ENCODE data around the gene PODXL2. TPM values are rescaled to one million over a fixed set of nuclear protein-coding genes. Genes with fewer than 3 reads are reported as not detected.

PODXL2 gene
- total and polyA plus RNA-seq, 2 experiments from 2014 or later, result 18.4 to 57.6 TPM

DNA sequence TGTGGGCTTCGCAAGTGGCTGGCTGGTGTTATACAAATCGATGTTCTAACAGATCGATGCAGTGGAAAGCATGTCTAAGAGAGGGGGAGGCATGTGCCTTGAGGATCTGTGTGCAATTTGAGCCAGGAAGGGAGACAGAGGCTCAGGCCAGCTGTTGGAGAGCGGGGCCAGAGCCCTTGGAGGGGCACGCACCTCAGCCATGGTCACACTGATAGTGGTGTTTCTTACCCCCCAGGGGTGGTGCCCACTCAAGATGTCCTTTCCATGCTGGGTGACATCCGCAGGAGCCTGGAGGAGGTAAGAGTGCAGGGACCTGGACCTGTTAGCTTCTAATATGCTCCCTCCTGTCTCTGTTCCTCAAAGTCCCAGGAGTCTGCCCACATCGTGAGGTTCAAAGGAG, 39.9 kb downstream of the PODXL2 start:
- Histone ChIP-seq H4K20me1 (replicated peaks; ENCODE audit: insufficient read depth) (peaks cover 1% of the 10 kb centered on the region; the same call in 1 of the 2 replicates), H3F3A (replicated peaks; ENCODE audit: low read depth) (no peaks in the 10 kb centered on the region), H3K9me2 (ENCODE audit: insufficient read depth) (no peaks in the 10 kb centered on the region), H3K27me3 (ENCODE audit: insufficient read depth) (no peaks in the 10 kb centered on the region), H2AFZ (no peak overlapping the region), H3K4me2 (no peak overlapping the region), H3K4me1 (ENCODE audit: insufficient read depth) (peaks cover 2% of the 10 kb centered on the region; the same call in 1 of the 2 replicates), H3K79me2 (replicated peaks; ENCODE audit: insufficient read depth) (no peaks in the 10 kb centered on the region), H3K36me3 (ENCODE audit: insufficient read depth) (0 out of 2 replicates have a peak, but pooled peaks cover 5% of the 10 kb centered on the region), H3K4me3 (no peak overlapping the region), H3K27ac (ENCODE audit: low read depth) (no peak overlapping the region)
- Mint-ChIP-seq H3K36me3 (ENCODE audit: low read depth) (peaks cover 23% of the 10 kb centered on the region), H3K27me3 (ENCODE audit: insufficient read depth, low read depth, poor library complexity) (peaks cover 9% of the 10 kb centered on the region), H3K4me1 (peaks cover 6% of the 10 kb centered on the region), H3K9me3 (no peaks in the 10 kb centered on the region), H3K4me3 (no peak overlapping the region), H3K27ac (no peak overlapping the region; the same call in 1 of the 2 replicates)
- ATAC-seq, result no peak
- TF ChIP-seq ZNF114 (CRISPR knock-in tag; IDR thresholded peaks at IDR 0.05), result no peak
- TF ChIP-seq, protein P1, sequence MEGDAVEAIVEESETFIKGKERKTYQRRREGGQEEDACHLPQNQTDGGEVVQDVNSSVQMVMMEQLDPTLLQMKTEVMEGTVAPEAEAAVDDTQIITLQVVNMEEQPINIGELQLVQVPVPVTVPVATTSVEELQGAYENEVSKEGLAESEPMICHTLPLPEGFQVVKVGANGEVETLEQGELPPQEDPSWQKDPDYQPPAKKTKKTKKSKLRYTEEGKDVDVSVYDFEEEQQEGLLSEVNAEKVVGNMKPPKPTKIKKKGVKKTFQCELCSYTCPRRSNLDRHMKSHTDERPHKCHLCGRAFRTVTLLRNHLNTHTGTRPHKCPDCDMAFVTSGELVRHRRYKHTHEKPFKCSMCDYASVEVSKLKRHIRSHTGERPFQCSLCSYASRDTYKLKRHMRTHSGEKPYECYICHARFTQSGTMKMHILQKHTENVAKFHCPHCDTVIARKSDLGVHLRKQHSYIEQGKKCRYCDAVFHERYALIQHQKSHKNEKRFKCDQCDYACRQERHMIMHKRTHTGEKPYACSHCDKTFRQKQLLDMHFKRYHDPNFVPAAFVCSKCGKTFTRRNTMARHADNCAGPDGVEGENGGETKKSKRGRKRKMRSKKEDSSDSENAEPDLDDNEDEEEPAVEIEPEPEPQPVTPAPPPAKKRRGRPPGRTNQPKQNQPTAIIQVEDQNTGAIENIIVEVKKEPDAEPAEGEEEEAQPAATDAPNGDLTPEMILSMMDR (conservative IDR thresholded peaks at IDR 0.05; ENCODE audit: low read depth in 2 of 2), result no peak
- no peak for TF ChIP-seq NANOG (IDR thresholded peaks at IDR 0.05; ENCODE audit: borderline replicate concordance)
- TF ChIP-seq, protein P2, sequence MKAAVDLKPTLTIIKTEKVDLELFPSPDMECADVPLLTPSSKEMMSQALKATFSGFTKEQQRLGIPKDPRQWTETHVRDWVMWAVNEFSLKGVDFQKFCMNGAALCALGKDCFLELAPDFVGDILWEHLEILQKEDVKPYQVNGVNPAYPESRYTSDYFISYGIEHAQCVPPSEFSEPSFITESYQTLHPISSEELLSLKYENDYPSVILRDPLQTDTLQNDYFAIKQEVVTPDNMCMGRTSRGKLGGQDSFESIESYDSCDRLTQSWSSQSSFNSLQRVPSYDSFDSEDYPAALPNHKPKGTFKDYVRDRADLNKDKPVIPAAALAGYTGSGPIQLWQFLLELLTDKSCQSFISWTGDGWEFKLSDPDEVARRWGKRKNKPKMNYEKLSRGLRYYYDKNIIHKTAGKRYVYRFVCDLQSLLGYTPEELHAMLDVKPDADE (IDR thresholded peaks at IDR 0.05), result no peak
- TF ChIP-seq POLR2AphosphoS5 (IDR thresholded peaks at IDR 0.05; ENCODE audit: low read depth), result no peak
- DNase-seq (ENCODE audit: low spot score), result no peak

DNA sequence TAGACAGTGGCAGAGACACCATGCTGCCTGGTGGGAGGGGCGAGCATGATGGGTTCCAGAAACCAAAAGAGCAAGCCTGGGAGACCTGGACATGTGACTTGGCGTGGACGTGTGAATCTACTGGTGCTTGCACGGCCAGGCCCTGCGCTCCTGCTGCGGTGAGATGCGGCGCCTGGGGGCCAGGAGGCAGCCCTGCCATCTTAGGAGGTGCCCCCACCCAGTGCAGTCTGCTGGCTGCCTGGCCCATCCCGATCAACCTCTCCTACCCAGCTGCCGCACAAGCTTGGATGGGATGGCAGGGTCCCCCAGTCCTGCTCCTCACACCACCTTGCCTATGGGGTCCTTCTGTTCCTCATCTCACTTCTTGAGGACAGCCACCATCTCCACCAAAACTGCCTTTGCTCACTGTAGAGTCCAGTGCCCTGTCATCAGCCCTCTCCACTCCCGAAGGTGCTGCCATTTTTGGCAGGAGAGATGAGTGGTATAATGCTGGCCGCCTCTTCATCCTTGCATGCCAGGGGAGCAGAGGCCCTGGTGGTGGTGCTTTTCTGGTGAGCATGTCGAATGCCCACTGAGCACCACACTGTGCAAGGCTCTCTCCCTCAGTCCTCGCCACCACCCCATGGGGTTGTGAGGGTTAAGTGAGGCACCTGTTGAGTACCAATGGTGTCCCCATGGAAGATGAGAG, 40.7 kb downstream of the PODXL2 start:
- Mint-ChIP-seq H3K27me3 (ENCODE audit: insufficient read depth, low read depth, poor library complexity) (peaks cover 11% of the 10 kb centered on the region), H3K27ac (no peak overlapping the region), H3K4me3 (no peak overlapping the region), H3K4me1 (peaks cover 12% of the 10 kb centered on the region), H3K9me3 (peaks cover 1% of the 10 kb centered on the region; the same call in 2 of the 3 replicates), H3K36me3 (ENCODE audit: low read depth) (peaks cover 22% of the 10 kb centered on the region)
- 0 out of 2 replicates have a peak, but pooled peaks cover 5% of the 10 kb centered on the region for H3K36me3 ChIP-seq (ENCODE audit: insufficient read depth)
- no peaks in the 10 kb centered on the region for H4K20me1 ChIP-seq (replicated peaks; ENCODE audit: insufficient read depth)
- no peaks in the 10 kb centered on the region for H3K9me2 ChIP-seq (ENCODE audit: insufficient read depth)
- no peak for DNase-seq (ENCODE audit: low spot score)
- no peak overlapping the region for H2AFZ ChIP-seq
- H3K4me1 ChIP-seq (ENCODE audit: insufficient read depth), result peaks cover 5% of the 10 kb centered on the region; the same call in 1 of the 2 replicates
- no peak for ATAC-seq
- no peaks in the 10 kb centered on the region for H3K79me2 ChIP-seq (replicated peaks; ENCODE audit: insufficient read depth)
- H3K27ac ChIP-seq (ENCODE audit: low read depth), result no peak overlapping the region
- no peaks in the 10 kb centered on the region for H3K27me3 ChIP-seq (ENCODE audit: insufficient read depth)
- no peak overlapping the region for H3K4me2 ChIP-seq
- H3F3A ChIP-seq (replicated peaks; ENCODE audit: low read depth), result no peaks in the 10 kb centered on the region
- no peak overlapping the region for H3K4me3 ChIP-seq
- TF ChIP-seq, protein P2 (IDR thresholded peaks at IDR 0.05), result no peak
- TF ChIP-seq EZH2 (IDR thresholded peaks at IDR 0.05; ENCODE audit: low read depth, unreplicated experiment) (no peak), NANOG (IDR thresholded peaks at IDR 0.05; ENCODE audit: borderline replicate concordance) (no peak), ZNF331 (CRISPR knock-in tag; IDR thresholded peaks at IDR 0.05; ENCODE audit: low read depth) (no peak), EZH2phosphoT487 (IDR thresholded peaks at IDR 0.05; ENCODE audit: unreplicated experiment) (no peak), CREB1 (CRISPR knock-in tag; IDR thresholded peaks at IDR 0.05; ENCODE audit: low read depth) (no peak), ZNF114 (CRISPR knock-in tag; IDR thresholded peaks at IDR 0.05) (no peak)
- TF ChIP-seq, protein P3, sequence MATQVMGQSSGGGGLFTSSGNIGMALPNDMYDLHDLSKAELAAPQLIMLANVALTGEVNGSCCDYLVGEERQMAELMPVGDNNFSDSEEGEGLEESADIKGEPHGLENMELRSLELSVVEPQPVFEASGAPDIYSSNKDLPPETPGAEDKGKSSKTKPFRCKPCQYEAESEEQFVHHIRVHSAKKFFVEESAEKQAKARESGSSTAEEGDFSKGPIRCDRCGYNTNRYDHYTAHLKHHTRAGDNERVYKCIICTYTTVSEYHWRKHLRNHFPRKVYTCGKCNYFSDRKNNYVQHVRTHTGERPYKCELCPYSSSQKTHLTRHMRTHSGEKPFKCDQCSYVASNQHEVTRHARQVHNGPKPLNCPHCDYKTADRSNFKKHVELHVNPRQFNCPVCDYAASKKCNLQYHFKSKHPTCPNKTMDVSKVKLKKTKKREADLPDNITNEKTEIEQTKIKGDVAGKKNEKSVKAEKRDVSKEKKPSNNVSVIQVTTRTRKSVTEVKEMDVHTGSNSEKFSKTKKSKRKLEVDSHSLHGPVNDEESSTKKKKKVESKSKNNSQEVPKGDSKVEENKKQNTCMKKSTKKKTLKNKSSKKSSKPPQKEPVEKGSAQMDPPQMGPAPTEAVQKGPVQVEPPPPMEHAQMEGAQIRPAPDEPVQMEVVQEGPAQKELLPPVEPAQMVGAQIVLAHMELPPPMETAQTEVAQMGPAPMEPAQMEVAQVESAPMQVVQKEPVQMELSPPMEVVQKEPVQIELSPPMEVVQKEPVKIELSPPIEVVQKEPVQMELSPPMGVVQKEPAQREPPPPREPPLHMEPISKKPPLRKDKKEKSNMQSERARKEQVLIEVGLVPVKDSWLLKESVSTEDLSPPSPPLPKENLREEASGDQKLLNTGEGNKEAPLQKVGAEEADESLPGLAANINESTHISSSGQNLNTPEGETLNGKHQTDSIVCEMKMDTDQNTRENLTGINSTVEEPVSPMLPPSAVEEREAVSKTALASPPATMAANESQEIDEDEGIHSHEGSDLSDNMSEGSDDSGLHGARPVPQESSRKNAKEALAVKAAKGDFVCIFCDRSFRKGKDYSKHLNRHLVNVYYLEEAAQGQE (IDR thresholded peaks at IDR 0.05; ENCODE audit: unreplicated experiment), result no peak
- TF ChIP-seq, protein P1 (conservative IDR thresholded peaks at IDR 0.05; ENCODE audit: low read depth in 2 of 2), result no peak
